MCF 10A (cell line): Measurements from ENCODE around the gene ABL2. TPM values are rescaled to one million over a fixed set of nuclear protein-coding genes. Genes with fewer than 3 reads are reported as not detected.

Experiments
- BruUV-seq: library from RNA; stranded (reverse); fragments of 400-500 nt; replicated peaks from 2 replicates; lab custom pipeline; 2021; lab: Mats Ljungman, UMichigan
- CTCF ChIA-PET: fragments of 300-600 bp; sonication (Branson Sonifier 250); formaldehyde crosslinking; extraction: SDS; loops from one replicate; lab custom pipeline; 2021; ENCODE audit warnings: antibody characterized with exemption, inconsistent platforms; lab: Yijun Ruan, JAX
- POLR2A ChIA-PET: fragments of 300-600, 350-650 bp; sonication (Branson Sonifier 250); formaldehyde crosslinking; extraction: SDS; loops from one replicate; lab custom pipeline; 2020; ENCODE audit warnings: antibody characterized with exemption, inconsistent platforms; lab: Yijun Ruan, JAX
- DNase-seq: peaks from one replicate; pipeline ENCODE4 v3.0.0-alpha.2; 2018; ENCODE audit not compliant: unreplicated experiment
- H3K27ac Mint-ChIP-seq: one replicate; pipeline ENCODE4 v1.8.0; 2022; ENCODE audit warnings: mild to moderate bottlenecking, low read depth, mixed read lengths; ENCODE audit not compliant: unreplicated experiment
- H3K27me3 Mint-ChIP-seq: one replicate; pipeline ENCODE4 v1.8.0; 2022; ENCODE audit warnings: mixed read lengths; ENCODE audit not compliant: insufficient read depth, unreplicated experiment
- H3K36me3 Mint-ChIP-seq: one replicate; pipeline ENCODE4 v1.8.0; 2022; ENCODE audit warnings: mild to moderate bottlenecking, moderate library complexity, mixed read lengths; ENCODE audit not compliant: insufficient read depth, unreplicated experiment
- H3K4me1 Mint-ChIP-seq: one replicate; pipeline ENCODE4 v1.8.0; 2022; ENCODE audit warnings: mixed read lengths; ENCODE audit not compliant: insufficient read depth, unreplicated experiment
- H3K4me3 Mint-ChIP-seq: one replicate; pipeline ENCODE4 v1.8.0; 2022; ENCODE audit warnings: mild to moderate bottlenecking, moderate library complexity, mixed read lengths; ENCODE audit not compliant: unreplicated experiment
- H3K9me3 Mint-ChIP-seq: one replicate; pipeline ENCODE4 v1.8.0; 2022; ENCODE audit warnings: mixed read lengths; ENCODE audit not compliant: unreplicated experiment
- CTCF ChIP-seq: fragments of 200-600 bp; IDR thresholded peaks from one replicate; pipeline ENCODE4 v1.8.0; 2022; ENCODE audit warnings: antibody characterized with exemption, mild to moderate bottlenecking; ENCODE audit not compliant: unreplicated experiment
- intact Hi-C: fragments of 100-400 bp; cut with micrococcal nuclease; formaldehyde crosslinking; loops from 2 replicates; pipeline ENCODE4 v1.14.1; 2022
- total RNA-seq: library from RNA; stranded (reverse); gene quantifications from 2 replicates; pipeline ENCODE4 v1.2.3, GENCODE V29; 2022

Gene ABL2
- total RNA-seq, 1 experiment from 2014 or later = 109 TPM

GRCh38 chr1:179155615-179156014, 73.9 kb downstream of the ABL2 start:
- no peaks in the 10 kb centered on the region for H3K9me3 Mint-ChIP-seq
- ChIA-PET CTCF (interaction anchor here (0.6 to 1.5 kb wide), 7 partner anchors 14 to 1104 kb away, joined by 3 to 4 read pairs (median 3); no protein-coding TSS in a partner anchor), POLR2A (interaction anchor here (0.6 to 1.7 kb wide), 6 partner anchors 8 to 830 kb away, joined by 3 to 5 read pairs (median 4); no protein-coding TSS in a partner anchor)
- no TSS peak for BruUV-seq
- H3K4me1 Mint-ChIP-seq = peaks cover 13% of the 10 kb centered on the region
- no peak overlapping the region for H3K27ac Mint-ChIP-seq
- TF ChIP-seq CTCF = no peak
- no peak for DNase-seq
- intact Hi-C loops = no loop called here
- no peaks in the 10 kb centered on the region for H3K27me3 Mint-ChIP-seq
- no peaks in the 10 kb centered on the region for H3K36me3 Mint-ChIP-seq
- no peak overlapping the region for H3K4me3 Mint-ChIP-seq

GRCh38 chr1:179154437-179154836, 75.0 kb downstream of the ABL2 start:
- H3K4me3 Mint-ChIP-seq = no peak overlapping the region
- POLR2A ChIA-PET = interaction anchor here (2.3 kb wide), 1 partner anchor 11 kb away, joined by 11 read pairs; no protein-coding TSS in a partner anchor
- H3K27me3 Mint-ChIP-seq = no peaks in the 10 kb centered on the region
- peaks cover 13% of the 10 kb centered on the region for H3K4me1 Mint-ChIP-seq
- TF ChIP-seq CTCF = no peak
- CTCF ChIA-PET = interaction anchor here (0.6 to 1.5 kb wide), 3 partner anchors 34 to 122 kb away, joined by 3 to 7 read pairs (median 3); no protein-coding TSS in a partner anchor
- intact Hi-C loops = no loop called here
- no TSS peak for BruUV-seq
- H3K27ac Mint-ChIP-seq = no peak overlapping the region
- no peaks in the 10 kb centered on the region for H3K36me3 Mint-ChIP-seq
- DNase-seq = no peak
- no peaks in the 10 kb centered on the region for H3K9me3 Mint-ChIP-seq

GRCh38 chr1:179153217-179153616, 76.3 kb downstream of the ABL2 start:
- DNase-seq = no peak
- no peaks in the 10 kb centered on the region for H3K27me3 Mint-ChIP-seq
- no peak overlapping the region for H3K4me3 Mint-ChIP-seq
- H3K4me1 Mint-ChIP-seq = peaks cover 13% of the 10 kb centered on the region
- CTCF ChIA-PET = interaction anchor here (1.2 kb wide), 1 partner anchor 41 kb away, joined by 7 read pairs; no protein-coding TSS in a partner anchor
- no peak overlapping the region for H3K27ac Mint-ChIP-seq
- POLR2A ChIA-PET = interaction anchor here (0.9 to 2.3 kb wide), 2 partner anchors 9 to 10 kb away, joined by 3 to 11 read pairs; no protein-coding TSS in a partner anchor
- no TSS peak for BruUV-seq
- H3K9me3 Mint-ChIP-seq = no peaks in the 10 kb centered on the region
- no peak for TF ChIP-seq CTCF
- H3K36me3 Mint-ChIP-seq = no peaks in the 10 kb centered on the region
- intact Hi-C loops = no loop called here

GRCh38 chr1:179151908-179152682, 77.4 kb downstream of the ABL2 start:
- Mint-ChIP-seq H3K4me3 (no peak overlapping the region), H3K4me1 (peaks cover 15% of the 10 kb centered on the region), H3K27ac (no peak overlapping the region), H3K27me3 (no peaks in the 10 kb centered on the region), H3K36me3 (no peaks in the 10 kb centered on the region), H3K9me3 (no peaks in the 10 kb centered on the region)
- TF ChIP-seq CTCF = no peak
- no TSS peak for BruUV-seq
- DNase-seq = no peak
- ChIA-PET POLR2A (interaction anchor here (0.7 to 2.0 kb wide), 4 partner anchors 9 to 432 kb away, joined by 4 to 11 read pairs (median 6); no protein-coding TSS in a partner anchor), CTCF (interaction anchor here (1.0 kb wide), 2 partner anchors 16 to 71 kb away, joined by 4 read pairs; no protein-coding TSS in a partner anchor)
- intact Hi-C loops = no loop called here
